ENCODE data around the gene SLC18A3.

Gene SLC18A3

DNA sequence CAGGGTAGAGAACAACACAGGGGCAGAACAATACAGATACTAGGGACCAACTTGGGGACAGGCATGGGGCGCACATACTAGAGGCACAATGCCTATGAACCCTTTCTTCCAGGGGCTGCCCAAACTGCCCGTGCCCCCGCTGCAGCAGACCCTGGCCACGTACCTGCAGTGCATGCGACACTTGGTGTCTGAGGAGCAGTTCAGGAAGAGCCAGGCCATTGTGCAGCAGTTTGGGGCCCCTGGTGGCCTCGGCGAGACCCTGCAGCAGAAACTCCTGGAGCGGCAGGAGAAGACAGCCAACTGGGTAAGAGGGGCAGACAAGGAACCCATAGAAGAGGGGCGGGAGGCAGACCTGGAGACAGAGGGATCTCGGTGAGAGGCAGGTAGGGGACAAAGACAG, 9.5 kb downstream of the SLC18A3 start:
- TF ChIP-seq, protein P1, sequence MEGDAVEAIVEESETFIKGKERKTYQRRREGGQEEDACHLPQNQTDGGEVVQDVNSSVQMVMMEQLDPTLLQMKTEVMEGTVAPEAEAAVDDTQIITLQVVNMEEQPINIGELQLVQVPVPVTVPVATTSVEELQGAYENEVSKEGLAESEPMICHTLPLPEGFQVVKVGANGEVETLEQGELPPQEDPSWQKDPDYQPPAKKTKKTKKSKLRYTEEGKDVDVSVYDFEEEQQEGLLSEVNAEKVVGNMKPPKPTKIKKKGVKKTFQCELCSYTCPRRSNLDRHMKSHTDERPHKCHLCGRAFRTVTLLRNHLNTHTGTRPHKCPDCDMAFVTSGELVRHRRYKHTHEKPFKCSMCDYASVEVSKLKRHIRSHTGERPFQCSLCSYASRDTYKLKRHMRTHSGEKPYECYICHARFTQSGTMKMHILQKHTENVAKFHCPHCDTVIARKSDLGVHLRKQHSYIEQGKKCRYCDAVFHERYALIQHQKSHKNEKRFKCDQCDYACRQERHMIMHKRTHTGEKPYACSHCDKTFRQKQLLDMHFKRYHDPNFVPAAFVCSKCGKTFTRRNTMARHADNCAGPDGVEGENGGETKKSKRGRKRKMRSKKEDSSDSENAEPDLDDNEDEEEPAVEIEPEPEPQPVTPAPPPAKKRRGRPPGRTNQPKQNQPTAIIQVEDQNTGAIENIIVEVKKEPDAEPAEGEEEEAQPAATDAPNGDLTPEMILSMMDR (IDR thresholded peaks at IDR 0.05; ENCODE audit: control insufficient read depth, extremely low read depth, insufficient read depth) = no peak
- H3K4me3 ChIP-seq (ENCODE audit: low read depth, low read length) = no peak overlapping the region
- no peak for DNase-seq (ENCODE audit: low read depth)

DNA sequence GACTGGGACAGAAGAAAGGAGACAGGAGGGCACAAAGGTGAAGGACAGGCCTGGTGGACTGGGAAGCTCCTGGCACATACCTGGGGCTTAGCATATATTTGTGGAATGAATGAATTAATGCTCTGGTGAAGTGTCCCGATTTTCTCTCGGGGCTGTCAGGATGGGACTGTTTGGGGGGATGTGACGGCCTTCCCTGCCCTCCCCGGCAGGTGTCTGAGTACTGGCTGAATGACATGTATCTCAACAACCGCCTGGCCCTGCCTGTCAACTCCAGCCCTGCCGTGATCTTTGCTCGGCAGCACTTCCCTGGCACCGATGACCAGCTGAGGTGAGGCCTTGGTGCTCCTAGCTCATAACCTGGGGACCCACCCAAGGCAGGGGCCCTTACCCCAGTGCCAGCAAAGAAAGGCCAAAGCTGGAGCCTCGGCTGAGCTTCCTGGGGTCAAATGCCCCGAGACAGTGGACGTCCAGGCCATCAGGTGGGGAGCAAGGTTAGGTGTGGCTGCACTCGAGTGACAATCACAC, 10.2 kb downstream of the SLC18A3 start:
- H3K4me3 ChIP-seq (ENCODE audit: low read depth, low read length) = no peak overlapping the region
- no peak for DNase-seq (ENCODE audit: low read depth)
- TF ChIP-seq, protein P1 (IDR thresholded peaks at IDR 0.05; ENCODE audit: control insufficient read depth, extremely low read depth, insufficient read depth) = no peak

DNA sequence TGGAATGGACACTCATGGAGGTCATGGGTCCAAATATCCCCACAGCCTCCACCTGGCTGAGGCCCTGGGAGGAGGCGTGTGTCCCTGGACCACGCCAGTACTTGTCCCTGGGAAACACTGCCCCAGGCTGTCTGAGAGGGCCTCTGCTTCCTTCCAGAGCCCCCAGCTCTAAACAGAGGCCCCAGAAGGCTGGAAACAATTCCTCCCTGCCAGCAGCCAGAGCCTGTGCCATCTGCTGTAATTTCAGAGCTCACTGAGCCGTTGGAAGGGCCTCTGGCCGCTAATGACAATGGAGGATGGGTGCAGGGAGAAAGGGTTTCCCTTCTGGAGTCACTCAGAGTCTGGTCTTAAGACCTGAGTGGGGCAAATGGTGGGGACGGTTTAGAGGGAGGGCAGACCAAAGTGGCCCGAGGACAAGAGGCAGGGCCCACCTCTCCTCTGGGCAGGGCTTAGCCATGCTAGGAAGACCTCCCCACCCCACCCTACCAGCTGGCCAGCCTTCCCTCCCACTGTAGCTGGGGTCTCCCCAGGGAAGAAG, 10.8 kb downstream of the SLC18A3 start:
- H3K4me3 ChIP-seq (ENCODE audit: low read depth, low read length) = no peak overlapping the region
- DNase-seq (ENCODE audit: low read depth) = no peak
- TF ChIP-seq, protein P1 (IDR thresholded peaks at IDR 0.05; ENCODE audit: control insufficient read depth, extremely low read depth, insufficient read depth) = no peak

DNA sequence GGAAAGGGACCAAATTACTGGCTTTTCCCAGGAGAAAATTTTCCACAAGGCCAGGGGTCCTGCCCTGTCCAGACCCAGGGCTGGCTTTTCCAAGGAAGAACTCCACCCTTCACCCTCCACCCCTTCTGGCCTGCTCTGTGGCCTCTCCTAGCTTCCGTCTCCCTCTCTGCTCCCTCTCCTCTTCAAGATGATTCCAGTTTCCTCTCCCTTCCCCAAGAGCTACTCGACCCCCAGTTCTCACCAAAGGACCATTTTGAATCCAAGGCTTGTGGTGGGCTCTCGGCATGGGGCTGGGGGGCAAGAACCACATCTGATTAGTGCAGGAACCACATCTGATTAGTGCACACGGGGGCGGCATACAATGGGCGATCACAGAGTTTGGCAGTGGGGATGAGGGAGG, 11.5 kb downstream of the SLC18A3 start:
- no peak overlapping the region for H3K4me3 ChIP-seq (ENCODE audit: low read depth, low read length)
- DNase-seq (ENCODE audit: low read depth) = no peak
- TF ChIP-seq, protein P1 (IDR thresholded peaks at IDR 0.05; ENCODE audit: control insufficient read depth, extremely low read depth, insufficient read depth) = no peak

DNA sequence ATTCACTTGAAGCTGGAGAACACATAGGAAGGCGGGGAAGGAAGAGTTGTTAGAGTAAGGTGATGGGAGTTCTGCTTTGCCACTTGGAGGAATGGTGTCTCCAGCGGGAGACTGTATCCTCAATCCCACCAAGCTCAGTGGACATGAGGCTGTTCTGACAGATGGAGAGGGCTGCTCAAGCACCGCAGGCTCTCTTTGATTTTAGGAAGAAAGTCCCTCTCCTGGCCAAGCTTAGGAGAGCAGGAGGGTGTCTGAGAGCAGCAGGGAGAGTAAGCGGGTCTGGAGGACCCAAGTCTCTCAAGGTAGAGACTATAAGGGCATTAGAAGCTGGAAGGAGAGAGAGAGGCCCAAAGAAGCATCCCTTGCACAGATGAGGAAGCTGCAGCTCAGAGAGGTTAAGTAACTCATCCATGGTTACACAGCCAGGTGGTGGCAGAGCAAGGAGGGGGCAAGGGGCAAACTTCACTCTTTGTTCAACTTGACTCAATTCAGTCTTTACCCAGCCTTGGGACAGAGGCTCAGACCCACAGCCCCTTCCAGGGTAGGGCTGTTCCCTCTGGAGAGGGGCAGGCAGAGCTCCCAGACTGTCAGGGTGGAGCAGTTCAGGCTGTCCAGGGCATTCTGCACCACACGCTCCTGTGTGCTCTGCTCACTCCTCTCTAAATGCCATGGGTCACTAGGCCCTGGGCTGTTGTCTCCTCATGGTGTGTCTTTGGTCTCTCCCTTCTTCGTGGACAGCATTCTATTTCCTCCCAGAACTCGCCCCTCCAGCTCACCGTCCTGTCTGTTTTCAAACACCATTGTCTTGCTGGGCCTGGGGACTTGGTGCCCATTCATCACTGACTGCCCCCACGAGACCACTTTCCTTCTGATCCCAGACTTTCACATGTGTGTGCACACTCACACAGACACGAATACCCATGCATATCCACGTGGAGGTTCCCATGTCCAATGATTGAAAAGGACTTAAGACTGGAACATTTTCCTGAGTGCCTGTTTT, 12.6 kb downstream of the SLC18A3 start:
- TF ChIP-seq, protein P1 (IDR thresholded peaks at IDR 0.05; ENCODE audit: control insufficient read depth, extremely low read depth, insufficient read depth) = no peak
- no peak for DNase-seq (ENCODE audit: low read depth)
- H3K4me3 ChIP-seq (ENCODE audit: low read depth, low read length) = no peak overlapping the region

DNA sequence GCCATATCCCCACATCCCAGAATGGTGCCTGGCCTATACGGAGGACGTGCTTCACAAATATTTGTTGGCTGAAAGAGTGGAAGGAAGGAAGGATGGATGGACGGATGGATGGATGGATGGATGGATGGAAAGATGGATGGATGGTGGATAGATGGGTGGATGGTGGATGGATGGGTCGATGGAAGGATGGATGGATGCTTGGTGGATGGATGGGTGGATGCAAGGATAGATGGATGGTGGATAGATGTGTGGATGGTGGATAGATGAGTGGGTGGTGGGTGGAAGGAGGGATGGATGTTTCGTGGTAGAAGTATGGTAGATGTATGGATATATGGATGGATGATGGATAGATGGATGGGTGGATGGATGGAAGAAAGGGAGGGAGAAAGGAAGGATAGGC, 14.5 kb downstream of the SLC18A3 start:
- DNase-seq (ENCODE audit: low read depth) = no peak
- no peak overlapping the region for H3K4me3 ChIP-seq (ENCODE audit: low read depth, low read length)
- TF ChIP-seq, protein P1 (IDR thresholded peaks at IDR 0.05; ENCODE audit: control insufficient read depth, extremely low read depth, insufficient read depth) = no peak

Measured in LNCaP clone FGC (cell line).